Fibroblast of the aortic adventitia (primary cell): ENCODE measurements around the gene TSHZ3. TPM values are rescaled to one million over a fixed set of nuclear protein-coding genes. Genes with fewer than 3 reads are reported as not detected.

ENCODE experiments used
- DNase-seq: peaks from one replicate; pipeline ENCODE4 v3.0.0-alpha.2; 2010; ENCODE audit warnings: low read depth
- H3K4me3 ChIP-seq: 2 replicates; pipeline ENCODE4 v1.5.1; 2011; ENCODE audit warnings: low read depth, mild to moderate bottlenecking, control low read depth, low read length, moderate library complexity
- total RNA-seq: library from RNA; depleted of rRNA; stranded (reverse); fragments of >200 nt; gene quantifications from 2 replicates; pipeline ENCODE4 v1.2.3, GENCODE V29; 2012; ENCODE audit warnings: low replicate concordance
- TF ChIP-seq, protein P1 (sequence below): IDR thresholded peaks from 2 replicates; pipeline ENCODE4 v1.5.1; 2011; ENCODE audit warnings: mild to moderate bottlenecking, low read length, control low read depth, inconsistent platforms; ENCODE audit not compliant: insufficient read depth

Gene TSHZ3
- total RNA-seq, 1 donor: 14.0 TPM

DNA sequence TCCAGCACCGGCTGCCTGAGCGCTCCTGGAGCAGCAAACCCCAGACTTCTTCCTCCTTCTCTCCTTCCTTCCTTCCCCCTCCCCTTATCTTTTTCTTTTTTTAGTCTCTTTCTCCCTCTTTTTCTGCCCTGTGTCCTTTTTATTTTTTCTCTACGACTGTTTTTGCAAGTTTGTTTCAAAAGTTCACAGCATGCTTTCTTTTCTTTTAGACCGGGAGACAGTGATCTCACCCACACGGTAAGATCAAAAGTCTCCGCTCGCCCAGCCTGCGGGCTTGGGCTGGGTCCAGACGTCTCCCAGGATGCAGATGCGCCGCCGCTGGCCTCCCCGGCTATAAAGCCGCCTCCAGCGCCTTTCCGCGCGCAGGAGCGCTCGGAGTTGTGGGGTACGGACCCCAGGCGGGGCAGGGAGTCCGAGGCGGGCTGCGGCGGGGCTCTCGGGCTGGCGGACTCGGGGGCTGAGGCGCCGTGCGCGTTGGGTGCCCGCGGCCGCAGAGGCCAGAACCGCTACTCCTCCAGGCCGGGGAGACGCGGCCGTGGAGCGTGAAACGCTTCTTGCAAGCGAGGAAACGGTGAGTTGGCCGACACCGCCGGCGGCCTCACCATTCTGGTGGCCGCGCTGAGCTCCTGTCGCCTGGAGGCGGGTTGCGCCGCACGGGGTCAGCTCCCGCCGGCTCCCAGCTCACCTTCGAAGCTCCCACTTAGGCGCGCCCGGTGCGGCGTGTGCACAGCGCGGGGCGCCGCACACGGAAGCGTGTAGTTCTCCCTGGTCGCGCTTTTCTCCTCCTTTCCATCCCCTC, 2.0 kb upstream of the TSHZ3 start:
- H3K4me3 ChIP-seq: peak overlapping the region; percentile 85
- TF ChIP-seq, protein P1, sequence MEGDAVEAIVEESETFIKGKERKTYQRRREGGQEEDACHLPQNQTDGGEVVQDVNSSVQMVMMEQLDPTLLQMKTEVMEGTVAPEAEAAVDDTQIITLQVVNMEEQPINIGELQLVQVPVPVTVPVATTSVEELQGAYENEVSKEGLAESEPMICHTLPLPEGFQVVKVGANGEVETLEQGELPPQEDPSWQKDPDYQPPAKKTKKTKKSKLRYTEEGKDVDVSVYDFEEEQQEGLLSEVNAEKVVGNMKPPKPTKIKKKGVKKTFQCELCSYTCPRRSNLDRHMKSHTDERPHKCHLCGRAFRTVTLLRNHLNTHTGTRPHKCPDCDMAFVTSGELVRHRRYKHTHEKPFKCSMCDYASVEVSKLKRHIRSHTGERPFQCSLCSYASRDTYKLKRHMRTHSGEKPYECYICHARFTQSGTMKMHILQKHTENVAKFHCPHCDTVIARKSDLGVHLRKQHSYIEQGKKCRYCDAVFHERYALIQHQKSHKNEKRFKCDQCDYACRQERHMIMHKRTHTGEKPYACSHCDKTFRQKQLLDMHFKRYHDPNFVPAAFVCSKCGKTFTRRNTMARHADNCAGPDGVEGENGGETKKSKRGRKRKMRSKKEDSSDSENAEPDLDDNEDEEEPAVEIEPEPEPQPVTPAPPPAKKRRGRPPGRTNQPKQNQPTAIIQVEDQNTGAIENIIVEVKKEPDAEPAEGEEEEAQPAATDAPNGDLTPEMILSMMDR: no peak
- DNase-seq: peak; percentile 70

- TF ChIP-seq, protein P1: no peak
- DNase-seq: peak; percentile 49
- H3K4me3 ChIP-seq: peak overlapping the region; percentile 85
These were observed 1.4 kb upstream of the TSHZ3 start for GRCh38 chr19:31350693-31351055.

GRCh38 chr19:31350033-31350692, 927 bp upstream of the TSHZ3 start:
- H3K4me3 ChIP-seq: peak overlapping the region; percentile 85
- DNase-seq: no peak
- TF ChIP-seq, protein P1: no peak

- DNase-seq: peak; percentile 45
- TF ChIP-seq, protein P1: no peak
- peak overlapping the region; percentile 85 for H3K4me3 ChIP-seq
These were observed 616 bp downstream of the TSHZ3 start for GRCh38 chr19:31348481-31349159.

DNA sequence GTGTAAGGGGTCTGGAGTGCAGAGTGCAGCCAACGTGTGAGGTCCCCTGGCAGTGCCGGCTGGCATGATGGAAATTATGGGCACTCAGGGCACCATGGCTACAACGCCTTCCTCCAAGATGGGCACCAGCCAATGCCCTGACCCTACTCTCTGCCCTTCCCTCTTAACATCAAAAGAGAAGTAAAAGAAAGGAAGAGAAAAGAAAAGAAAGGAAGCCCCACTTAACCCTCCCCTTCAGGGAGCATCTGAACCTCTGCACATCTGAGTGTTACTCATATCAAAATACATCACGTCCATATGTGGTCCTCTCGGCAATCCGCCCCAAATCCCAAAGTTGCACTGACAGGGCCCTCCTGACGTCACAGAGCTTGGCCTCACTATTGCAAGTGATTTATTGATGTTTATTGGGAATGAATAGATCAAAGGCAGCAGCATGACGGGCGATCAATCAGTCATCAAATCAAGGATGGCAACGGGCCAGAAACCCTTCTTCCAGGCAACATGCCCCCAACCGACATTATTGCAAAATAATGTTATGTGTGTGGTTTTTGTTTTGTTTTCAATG, 1.3 kb downstream of the TSHZ3 start:
- TF ChIP-seq, protein P1: no peak
- peak overlapping the region; percentile 85 for H3K4me3 ChIP-seq
- peak; percentile 66 for DNase-seq

DNA sequence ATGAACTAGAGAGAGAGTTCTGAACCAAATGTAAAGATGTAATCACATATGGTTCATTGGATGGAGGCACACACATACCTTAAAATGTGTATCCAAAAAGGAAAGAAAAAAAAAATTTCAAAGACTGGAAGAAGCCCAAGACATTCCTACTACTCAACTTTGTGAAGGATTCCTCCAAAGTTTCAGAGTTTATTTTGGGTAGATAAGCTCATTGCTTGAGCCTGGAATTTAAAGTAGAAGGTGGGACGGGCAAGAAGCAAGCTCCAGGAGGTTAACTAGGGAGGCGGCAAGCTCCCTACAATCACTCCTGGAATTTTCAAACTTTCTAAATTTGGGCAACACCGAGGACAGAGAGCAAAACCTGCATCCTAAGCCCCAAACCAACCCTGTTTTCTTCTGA, 1.9 kb downstream of the TSHZ3 start:
- peak; percentile 75 for DNase-seq
- peak overlapping the region; percentile 85 for H3K4me3 ChIP-seq
- TF ChIP-seq, protein P1: no peak
